Natural killer cell (primary cell): ENCODE measurements around the gene OSM. TPM values are rescaled to one million over a fixed set of nuclear protein-coding genes. Genes with fewer than 3 reads are reported as not detected.

Source experiments
- ATAC-seq, 3 donors: fragments of 150-1000 bp in 2 of 3; fragments of 200-7000 bp in 1 of 3; cut with Tn5 transposase; 1 replicate in 1 of 3; 2 replicates in 2 of 3; pipeline ENCODE4 v1.10.0; 2021; ENCODE audit warnings: mild to moderate bottlenecking in 2 of 3, moderate library complexity in 2 of 3
- DNase-seq, 2 donors: peaks; one replicate each; pipeline versions ENCODE4 v3.0.0 to v3.0.0-alpha.2; 2013 to 2021; ENCODE audit warnings: mixed read lengths in 1 of 2
- H3K27ac ChIP-seq: one replicate; pipeline ENCODE4 v1.5.1; 2013; ENCODE audit warnings: mild to moderate bottlenecking, low read length
- H3K27me3 ChIP-seq: one replicate; pipeline ENCODE4 v1.6.1; 2013; ENCODE audit warnings: low read length; ENCODE audit not compliant: control insufficient read depth, insufficient read depth
- H3K36me3 ChIP-seq: one replicate; pipeline ENCODE4 v1.6.1; 2013; ENCODE audit warnings: low read length; ENCODE audit not compliant: control insufficient read depth, insufficient read depth
- H3K4me1 ChIP-seq: one replicate; pipeline ENCODE4 v1.6.1; 2013; ENCODE audit warnings: low read length; ENCODE audit not compliant: control insufficient read depth, insufficient read depth
- H3K4me3 ChIP-seq: one replicate; pipeline ENCODE4 v1.5.1; 2013; ENCODE audit warnings: low read length
- H3K9me3 ChIP-seq: one replicate; pipeline ENCODE4 v1.6.1; 2013; ENCODE audit warnings: low read length; ENCODE audit not compliant: control insufficient read depth, insufficient read depth
- H3K27ac Mint-ChIP-seq, 2 donors: one replicate each; pipeline ENCODE4 v1.8.0; 2022; ENCODE audit warnings: mild to moderate bottlenecking in 2 of 2, mixed read lengths in 2 of 2, moderate library complexity in 1 of 2
- H3K27me3 Mint-ChIP-seq, 2 donors: one replicate each; pipeline ENCODE4 v1.8.0; 2022; ENCODE audit warnings: low read depth in 2 of 2, mixed read lengths in 2 of 2
- H3K36me3 Mint-ChIP-seq: one replicate; pipeline ENCODE4 v1.8.0; 2022; ENCODE audit warnings: mixed read lengths
- H3K4me1 Mint-ChIP-seq, 2 donors: one replicate each; pipeline ENCODE4 v1.8.0; 2022; ENCODE audit warnings: mixed read lengths in 2 of 2
- H3K4me3 Mint-ChIP-seq: one replicate; pipeline ENCODE4 v1.8.0; 2022; ENCODE audit warnings: mild to moderate bottlenecking, moderate library complexity, mixed read lengths
- H3K9me3 Mint-ChIP-seq, 2 donors: one replicate each; pipeline ENCODE4 v1.8.0; 2022; ENCODE audit warnings: mixed read lengths in 2 of 2
- WGBS: methylation state at CpG from one replicate; pipeline ENCODE4 v1.1.7; 2013; ENCODE audit warnings: missing lambda C conversion rate; ENCODE audit not compliant: insufficient coverage; 5-methylcytosine and 5-hydroxymethylcytosine counted together
- intact Hi-C: fragments of 100-400 bp; cut with micrococcal nuclease; formaldehyde crosslinking; loops from one replicate; pipeline ENCODE4 v1.14.2; 2022
- total RNA-seq, 4 donors: library from RNA; stranded (reverse); fragments of 120-200 nt in 1 of 4; gene quantifications; one replicate each; pipeline versions ENCODE4 v1.2.3 to v1.2.4, GENCODE V29; 2013 to 2022
- TF ChIP-seq, protein P1 (sequence below): fragments of 200-600 bp; IDR thresholded peaks from one replicate; pipeline ENCODE4 v1.8.0; 2022; ENCODE audit warnings: antibody characterized with exemption

The OSM gene
- total RNA-seq, 3 donors from 2014 or later (not counting 1 experiment from before 2014, with no cell fraction given), result 17.4 to 142 (median 18.1) TPM

DNA sequence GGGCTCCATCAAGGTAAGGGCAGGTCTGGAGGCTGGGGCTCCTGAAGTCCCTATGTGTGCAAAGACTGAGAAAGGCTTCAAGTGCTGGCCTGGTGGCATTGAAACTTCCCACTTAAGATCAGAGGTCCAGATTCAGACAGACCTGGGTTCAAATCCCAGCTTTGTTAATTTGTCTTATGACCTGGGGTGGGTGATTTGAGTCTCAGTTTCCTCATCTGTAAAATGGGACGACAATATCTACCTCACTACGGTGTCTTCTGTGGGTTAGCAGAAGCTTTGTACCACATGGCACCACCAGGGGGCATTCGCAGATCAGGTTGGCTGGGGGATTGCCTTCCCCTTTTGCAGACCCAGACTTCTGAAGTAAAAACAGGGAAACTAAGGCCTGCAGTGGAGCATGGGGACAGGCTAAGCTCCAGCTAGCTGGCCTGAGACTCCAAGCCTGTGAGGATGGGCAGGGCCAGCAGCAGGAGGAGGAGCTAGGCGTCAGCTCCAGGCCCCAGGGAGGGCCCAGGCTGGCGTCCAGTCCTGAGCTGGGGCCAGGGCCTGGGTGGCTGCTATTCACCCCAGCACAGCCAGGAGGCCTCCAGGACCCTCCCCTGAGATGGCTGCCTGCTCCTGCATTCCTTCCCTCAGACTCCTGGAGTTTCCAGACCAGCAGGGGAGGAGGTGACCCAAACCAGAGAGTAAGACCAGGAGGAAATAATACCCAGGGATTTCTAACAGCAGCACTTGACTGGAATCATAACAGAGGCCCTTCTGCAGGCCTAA lies 21.2 kb upstream of the OSM start:
- H3K36me3 Mint-ChIP-seq, result no peaks in the 10 kb centered on the region
- WGBS, result 12% methylated on average over 5 of the region's 5 CpGs
- intact Hi-C loops, result loop anchor here (1.0 to 5.0 kb wide), 7 partner anchors 25 to 197 kb away; partner anchors contain the start of genes LIF, RNF215, SF3A1 and TBC1D10A

GRCh38 chr22:30286813-30287647 lies 20.4 kb upstream of the OSM start:
- Mint-ChIP-seq H3K4me1 (peaks cover 19 to 39% of the 10 kb centered on the region in 2 donors), H3K36me3 (no peaks in the 10 kb centered on the region), H3K9me3 (no peaks in the 10 kb centered on the region), H3K27me3 (no peaks in the 10 kb centered on the region), H3K4me3 (no peak overlapping the region), H3K27ac (no peak overlapping the region)
- DNase-seq (peak; percentile 83 to 89), ATAC-seq (peak; percentile 34 to 63 (median 48))
- H3K36me3 ChIP-seq, result peaks cover under 1% of the 10 kb centered on the region
- H3K4me1 ChIP-seq, result peaks cover 58% of the 10 kb centered on the region
- no peaks in the 10 kb centered on the region for H3K9me3 ChIP-seq
- no peak overlapping the region for H3K27ac ChIP-seq
- intact Hi-C loops, result loop anchor here (1.0 to 5.0 kb wide), 6 partner anchors 24 to 198 kb away; partner anchors contain the start of genes LIF, RNF215 and SF3A1
- H3K27me3 ChIP-seq, result no peaks in the 10 kb centered on the region
- WGBS, result 58% methylated on average over 31 of the region's 31 CpGs
- TF ChIP-seq, protein P1, sequence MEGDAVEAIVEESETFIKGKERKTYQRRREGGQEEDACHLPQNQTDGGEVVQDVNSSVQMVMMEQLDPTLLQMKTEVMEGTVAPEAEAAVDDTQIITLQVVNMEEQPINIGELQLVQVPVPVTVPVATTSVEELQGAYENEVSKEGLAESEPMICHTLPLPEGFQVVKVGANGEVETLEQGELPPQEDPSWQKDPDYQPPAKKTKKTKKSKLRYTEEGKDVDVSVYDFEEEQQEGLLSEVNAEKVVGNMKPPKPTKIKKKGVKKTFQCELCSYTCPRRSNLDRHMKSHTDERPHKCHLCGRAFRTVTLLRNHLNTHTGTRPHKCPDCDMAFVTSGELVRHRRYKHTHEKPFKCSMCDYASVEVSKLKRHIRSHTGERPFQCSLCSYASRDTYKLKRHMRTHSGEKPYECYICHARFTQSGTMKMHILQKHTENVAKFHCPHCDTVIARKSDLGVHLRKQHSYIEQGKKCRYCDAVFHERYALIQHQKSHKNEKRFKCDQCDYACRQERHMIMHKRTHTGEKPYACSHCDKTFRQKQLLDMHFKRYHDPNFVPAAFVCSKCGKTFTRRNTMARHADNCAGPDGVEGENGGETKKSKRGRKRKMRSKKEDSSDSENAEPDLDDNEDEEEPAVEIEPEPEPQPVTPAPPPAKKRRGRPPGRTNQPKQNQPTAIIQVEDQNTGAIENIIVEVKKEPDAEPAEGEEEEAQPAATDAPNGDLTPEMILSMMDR, result peak; percentile 93
- H3K4me3 ChIP-seq, result no peak overlapping the region

More for the DNA sequence above, 21.2 kb upstream of the OSM start:
- H3K4me1 ChIP-seq, result peaks cover 50% of the 10 kb centered on the region
- TF ChIP-seq, protein P1, result peak; percentile 74
- H3K27me3 Mint-ChIP-seq, result no peaks in the 10 kb centered on the region
- H3K4me3 Mint-ChIP-seq, result peak overlapping the region; percentile 77
- no peaks in the 10 kb centered on the region for H3K9me3 Mint-ChIP-seq
- peak overlapping the region; percentile 4 for H3K27ac ChIP-seq
- H3K4me1 Mint-ChIP-seq, result peaks cover 19 to 39% of the 10 kb centered on the region in 2 donors
- H3K9me3 ChIP-seq, result no peaks in the 10 kb centered on the region
- peak overlapping the region; percentile 67 to 88 for H3K27ac Mint-ChIP-seq
- peak; percentile 79 to 94 for DNase-seq
- peaks cover 8% of the 10 kb centered on the region for H3K36me3 ChIP-seq
- H3K4me3 ChIP-seq, result no peak overlapping the region
- peak; percentile 48 to 66 (median 53) for ATAC-seq
- no peaks in the 10 kb centered on the region for H3K27me3 ChIP-seq

DNA sequence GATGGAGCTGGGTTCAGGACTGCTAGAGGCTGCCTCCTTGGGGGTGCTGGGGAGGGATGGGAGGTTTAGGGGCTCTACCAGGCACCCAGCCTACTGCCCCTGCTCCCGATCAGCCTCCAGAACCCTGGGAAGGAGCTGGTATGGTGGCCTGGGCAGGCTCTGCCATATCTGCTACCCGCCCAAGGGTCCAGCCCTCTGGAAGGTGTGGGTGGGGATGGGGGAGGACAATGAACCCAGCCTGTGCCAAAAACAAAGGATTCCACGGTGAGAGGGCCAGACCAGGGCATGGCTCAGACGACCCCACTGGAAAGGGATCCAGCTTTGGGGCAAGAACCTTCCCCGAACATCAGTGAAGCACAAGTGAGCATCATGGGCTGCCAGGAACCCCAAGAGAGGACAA lies 19.7 kb upstream of the OSM start:
- Histone ChIP-seq H3K9me3 (no peaks in the 10 kb centered on the region), H3K27ac (no peak overlapping the region), H3K36me3 (no peaks in the 10 kb centered on the region), H3K4me1 (peaks cover 59% of the 10 kb centered on the region), H3K4me3 (no peak overlapping the region), H3K27me3 (no peaks in the 10 kb centered on the region)
- H3K27ac Mint-ChIP-seq, result no peak overlapping the region
- H3K27me3 Mint-ChIP-seq, result no peaks in the 10 kb centered on the region
- TF ChIP-seq, protein P1, result no peak
- DNase-seq, result no peak
- H3K36me3 Mint-ChIP-seq, result no peaks in the 10 kb centered on the region
- ATAC-seq, result no peak
- H3K4me1 Mint-ChIP-seq, result peaks cover 19 to 33% of the 10 kb centered on the region in 2 donors
- WGBS, result 96% methylated on average over 5 of the region's 5 CpGs
- H3K4me3 Mint-ChIP-seq, result no peak overlapping the region
- intact Hi-C loops, result loop anchor here (5.0 kb wide), 1 partner anchor 39 kb away; the partner anchor contains the start of gene LIF
- H3K9me3 Mint-ChIP-seq, result no peaks in the 10 kb centered on the region
